HG03103 (cell line): ENCODE data around the gene SPTLC1.

Experiments
- ATAC-seq: cut with Tn5 transposase; IDR thresholded peaks from one replicate; pipeline ENCODE4 v1.9.1; 2021; ENCODE audit warnings: low read depth; ENCODE audit not compliant: unreplicated experiment

Gene SPTLC1

DNA sequence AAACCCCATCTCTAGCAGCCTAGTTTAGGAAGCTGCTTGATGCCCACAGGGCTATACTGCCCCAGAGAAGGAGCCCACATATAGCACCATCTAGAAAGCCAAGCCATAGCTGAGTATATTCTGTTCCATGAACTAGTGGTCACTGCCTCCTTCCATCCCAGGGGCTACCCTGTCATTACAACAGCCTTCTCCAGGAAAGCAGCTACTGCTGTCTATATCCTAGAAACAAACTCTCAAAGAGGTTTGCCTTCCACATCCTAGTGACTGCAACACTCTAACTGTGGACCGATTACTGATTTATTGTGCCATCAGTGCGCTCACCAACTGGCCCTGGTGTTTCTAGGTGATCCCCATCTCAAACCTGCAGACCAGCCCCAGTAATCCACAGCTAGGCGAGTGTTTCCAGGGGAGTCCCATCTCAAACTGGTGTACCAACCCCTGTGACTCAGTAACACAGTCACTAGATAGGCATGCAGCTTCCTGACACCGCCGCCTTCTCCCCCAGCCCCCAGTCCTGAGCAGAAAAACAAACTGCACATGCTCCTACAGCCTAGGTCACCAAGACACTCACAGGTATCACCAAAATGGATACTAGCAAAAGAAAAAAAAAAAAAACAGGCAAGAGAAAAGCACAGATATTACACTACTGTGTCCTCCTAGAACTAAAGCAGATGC is 14.8 kb downstream of the SPTLC1 start:
- ATAC-seq, result no peak

DNA sequence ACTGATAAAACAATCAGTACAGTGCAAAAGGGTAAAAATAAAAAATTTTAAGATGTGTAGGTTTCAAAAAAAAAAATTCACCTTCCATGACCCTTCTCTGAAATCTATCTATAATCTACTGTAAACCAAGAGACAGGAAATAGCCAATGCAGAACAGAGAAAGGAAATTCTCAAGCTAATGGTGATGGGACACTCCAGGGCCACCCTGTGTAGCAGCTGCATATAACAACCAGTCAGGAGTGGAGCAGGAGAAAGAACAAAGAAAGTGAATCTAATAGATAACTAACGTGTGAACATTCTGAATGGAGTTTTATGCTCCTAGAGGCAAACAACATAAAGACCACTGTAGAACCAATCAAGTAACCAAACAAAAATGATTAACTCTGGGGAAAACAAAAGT is 16.6 kb downstream of the SPTLC1 start:
- ATAC-seq, result no peak

DNA sequence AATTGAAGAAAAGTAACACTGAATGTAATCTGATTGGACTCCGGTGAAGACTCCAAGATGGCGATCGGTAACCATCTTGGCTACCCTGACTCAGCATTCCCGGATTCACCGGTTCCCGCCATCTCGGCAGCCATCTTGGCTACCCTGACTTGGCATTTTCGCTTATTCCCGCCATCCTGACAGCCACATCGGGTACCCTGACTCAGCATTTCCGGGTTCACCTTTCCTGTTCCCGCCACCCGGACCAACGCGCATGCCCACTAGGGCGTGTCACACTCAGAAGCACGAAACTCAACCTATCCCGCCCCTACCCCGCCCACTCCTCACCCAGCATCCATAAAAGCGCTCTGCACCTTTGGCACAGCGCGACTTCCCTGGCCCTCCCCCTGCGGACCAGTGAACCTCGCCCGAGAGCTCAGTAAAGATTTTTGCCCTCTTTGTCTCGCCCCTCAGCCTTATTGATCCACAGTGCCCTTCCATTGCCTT is 17.2 kb downstream of the SPTLC1 start:
- no peak for ATAC-seq

DNA sequence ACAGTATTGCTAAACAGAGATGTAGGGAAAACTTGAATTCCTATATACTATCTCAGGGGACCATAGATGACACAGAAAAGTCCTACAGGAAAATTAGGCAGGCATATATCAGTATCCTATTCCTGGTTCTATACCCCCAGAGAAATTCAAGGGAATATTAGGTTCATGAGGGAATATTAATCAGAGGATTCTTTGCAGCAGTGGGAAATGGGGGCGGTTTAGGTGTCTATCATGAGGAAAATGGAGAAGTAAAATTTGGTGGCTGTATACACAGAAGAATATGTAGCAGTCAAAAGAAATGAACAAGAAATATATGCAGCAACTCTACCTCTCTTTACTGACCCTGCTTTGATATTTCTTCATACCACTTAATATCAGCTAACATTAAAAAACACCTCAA is 20.0 kb downstream of the SPTLC1 start:
- ATAC-seq, result no peak

DNA sequence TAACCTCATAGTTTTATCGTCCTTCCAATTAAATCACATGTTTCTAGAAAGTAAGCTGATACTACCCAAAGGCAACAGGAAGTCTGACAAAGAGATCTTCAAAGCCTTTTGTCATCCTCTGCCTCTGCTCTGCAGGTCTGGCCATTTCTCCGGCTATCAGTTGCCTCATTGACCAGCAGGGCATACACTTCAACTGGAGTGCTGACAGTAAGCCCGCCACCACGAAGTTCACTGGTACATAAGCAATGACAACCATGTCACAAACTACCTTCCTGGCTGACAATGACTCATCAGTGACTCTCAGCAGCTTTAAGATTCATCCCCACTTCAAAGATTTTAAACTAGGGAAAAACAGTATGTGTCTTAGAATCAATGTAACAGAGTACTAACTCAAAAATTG is 20.6 kb downstream of the SPTLC1 start:
- ATAC-seq, result no peak

DNA sequence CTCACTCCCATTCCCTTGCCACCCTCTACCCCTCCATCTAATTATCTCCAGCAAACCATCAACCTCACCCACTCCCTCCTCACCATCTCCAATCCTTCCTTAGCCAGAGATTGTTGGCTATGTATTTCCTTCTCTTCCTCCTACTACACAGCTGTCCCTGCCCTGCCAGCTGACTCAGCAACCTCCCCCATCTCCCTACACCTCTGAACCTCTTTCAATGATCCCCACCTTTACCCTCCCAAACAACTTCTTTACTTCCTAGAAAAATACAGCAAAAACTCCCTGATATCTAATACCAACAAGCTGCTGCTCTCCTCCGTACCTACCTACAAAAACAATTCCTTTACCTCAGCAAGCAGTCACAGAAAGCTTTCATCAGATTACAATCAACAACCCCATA is 37.3 kb downstream of the SPTLC1 start:
- no peak for ATAC-seq

DNA sequence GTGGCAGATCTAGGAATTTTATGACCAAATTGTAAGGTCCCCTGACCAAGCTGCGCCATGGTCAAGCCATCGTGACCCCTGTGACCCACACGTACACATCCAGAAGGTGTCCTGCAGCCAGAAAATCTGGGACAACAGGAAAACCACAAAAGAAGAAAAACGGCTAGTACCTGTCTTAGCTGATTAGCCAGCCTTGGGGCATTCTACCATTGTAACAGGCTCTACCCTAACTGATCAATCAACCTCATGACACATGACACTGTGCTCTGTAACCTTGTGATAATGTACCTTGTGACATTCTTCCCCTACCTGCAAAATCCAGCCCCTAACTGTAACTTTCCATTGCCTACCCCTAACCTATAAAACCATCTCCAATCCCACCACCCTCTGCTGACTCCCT is 43.6 kb downstream of the SPTLC1 start:
- ATAC-seq, result no peak

DNA sequence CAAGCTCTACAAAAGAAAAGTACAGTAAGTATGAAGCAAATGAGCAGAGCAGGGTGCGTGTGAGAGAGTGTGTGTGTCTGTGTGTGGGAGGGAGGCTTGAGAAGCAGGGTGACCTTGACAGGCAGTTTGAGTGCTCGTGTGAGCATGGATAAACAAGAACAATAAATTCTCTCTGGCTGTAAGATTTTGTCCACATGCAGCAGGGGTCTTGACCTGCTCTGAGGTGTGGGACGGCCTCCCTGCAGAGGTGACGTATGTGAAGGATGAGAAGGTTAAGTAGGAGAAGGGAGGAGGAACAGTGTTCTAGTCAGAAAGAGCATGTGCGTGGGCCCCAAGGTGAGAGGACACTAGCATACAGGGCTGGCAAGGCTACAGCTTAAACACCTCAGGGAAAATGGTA is 49.0 kb downstream of the SPTLC1 start:
- no peak for ATAC-seq

DNA sequence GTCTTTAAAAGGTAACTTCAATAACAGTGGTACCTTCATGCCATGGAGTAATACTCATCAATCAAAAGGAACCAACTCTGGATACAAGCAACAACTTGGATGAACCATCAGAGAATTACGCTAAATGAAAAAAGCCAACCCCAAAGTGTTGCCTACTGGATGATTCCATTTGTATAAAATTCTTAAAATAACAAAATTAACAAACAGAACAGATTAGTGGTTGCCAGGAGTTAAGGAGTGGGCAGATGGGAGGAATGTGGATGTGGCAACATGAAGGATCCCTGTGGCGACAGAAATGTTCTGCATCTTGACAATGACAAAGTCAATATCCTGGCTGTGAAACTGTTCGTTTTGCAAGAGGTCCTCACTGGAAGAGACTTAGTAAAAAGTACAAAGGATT is 50.5 kb downstream of the SPTLC1 start:
- no peak for ATAC-seq

DNA sequence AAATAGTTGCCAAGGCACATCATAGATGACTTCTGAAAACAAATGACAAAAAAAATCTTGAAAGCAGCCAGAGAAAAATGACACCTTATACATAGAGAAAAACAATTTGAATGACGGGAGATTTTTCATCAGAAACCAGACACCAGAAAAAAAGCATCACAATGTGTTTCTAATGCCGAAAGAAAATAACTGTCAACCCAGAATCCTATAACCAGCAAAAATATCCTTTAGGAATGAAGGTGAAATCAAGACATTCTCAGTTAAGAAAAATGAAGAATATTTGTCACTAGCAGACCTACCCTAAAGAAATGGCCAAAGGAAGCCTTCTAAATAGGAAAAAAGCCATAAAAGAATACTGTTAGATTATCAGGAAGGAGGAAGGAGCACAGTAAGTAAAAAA is 54.0 kb downstream of the SPTLC1 start:
- ATAC-seq, result no peak

DNA sequence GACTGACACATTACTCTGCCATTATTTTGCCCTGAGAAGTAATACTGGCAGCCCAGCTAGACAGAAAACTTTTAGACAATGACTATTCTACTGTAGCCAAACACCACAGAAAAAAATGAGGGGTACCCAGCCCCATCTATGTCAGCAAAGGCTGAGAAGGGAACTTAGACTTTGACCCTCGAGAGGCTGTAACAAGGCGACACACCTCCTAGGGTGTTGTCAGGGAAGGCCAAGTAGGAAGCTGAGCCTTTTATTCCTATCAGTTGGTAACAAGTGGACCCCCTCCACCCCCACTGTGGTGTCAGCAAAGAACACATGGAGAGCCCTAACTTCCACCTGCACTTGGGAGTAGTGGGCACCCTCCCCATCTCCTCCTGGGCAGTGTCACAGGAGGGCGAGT is 55.6 kb downstream of the SPTLC1 start:
- ATAC-seq, result no peak

DNA sequence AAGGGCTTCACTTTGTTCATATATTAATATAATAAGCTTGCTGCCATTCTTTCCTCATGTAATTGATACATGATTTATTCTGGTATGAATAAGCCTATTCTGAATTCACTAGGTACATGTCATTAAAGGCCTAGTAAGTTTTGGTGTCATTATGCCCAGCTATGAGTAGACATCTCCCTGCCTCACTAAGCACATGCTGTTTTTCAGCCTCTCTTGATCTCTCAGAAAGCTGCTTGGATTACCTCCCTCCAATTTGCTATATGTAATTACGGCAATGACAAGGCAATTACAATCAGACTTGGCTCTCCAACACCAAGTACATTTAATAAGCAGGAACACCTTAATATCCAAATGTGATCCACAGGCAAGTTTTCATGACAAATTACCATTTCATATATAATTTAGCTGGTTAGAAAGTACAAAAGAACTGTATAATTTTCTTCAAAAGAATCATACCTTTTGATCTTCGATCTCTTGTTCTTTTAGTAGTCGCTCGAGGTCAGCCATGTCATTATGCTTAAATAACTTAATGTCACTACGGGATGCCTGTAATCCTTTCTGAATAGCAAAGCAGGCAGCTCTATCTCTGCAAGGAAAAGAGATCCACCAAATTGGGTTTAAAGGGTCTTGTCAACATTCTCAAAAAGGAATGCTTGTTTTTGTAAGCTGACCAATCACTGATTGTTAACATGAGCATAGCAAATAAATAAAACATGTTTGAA is 56.3 kb downstream of the SPTLC1 start:
- ATAC-seq, result no peak

DNA sequence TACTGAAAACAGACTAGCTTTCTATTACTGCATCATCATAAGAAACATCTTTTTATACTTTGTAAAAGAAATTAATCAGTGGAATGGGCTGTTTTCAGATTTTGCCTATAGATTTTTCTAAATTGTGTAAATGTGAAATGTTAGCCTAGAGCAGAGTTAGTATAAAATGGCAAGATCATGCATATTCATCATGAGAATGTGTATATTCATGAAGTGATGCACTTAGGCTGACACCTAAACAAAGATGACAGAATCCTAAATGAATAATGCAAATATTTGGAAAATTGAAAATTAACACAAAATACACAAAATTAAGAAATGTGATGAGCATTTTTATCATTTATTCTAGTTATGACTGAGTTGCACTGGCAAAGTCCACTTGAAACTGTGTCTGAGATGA is 57.2 kb downstream of the SPTLC1 start:
- ATAC-seq, result no peak

DNA sequence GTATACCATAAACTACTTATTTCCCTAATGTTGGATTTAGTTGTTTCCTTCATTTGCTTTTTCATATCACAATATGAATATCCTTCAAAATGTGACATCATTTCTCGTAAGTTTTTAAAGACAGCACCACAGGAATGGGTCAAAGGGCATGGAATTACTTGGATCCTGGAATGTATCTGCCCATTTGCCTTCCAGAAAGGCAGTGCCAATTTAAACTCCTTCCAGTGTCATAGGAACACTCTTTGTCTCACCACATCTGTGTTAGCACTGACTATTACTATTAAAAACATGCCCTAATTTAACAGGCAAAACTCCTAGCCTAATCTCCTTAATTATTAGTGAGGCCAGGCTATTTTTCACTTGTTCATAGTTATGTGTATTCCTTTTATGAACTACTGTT is 58.0 kb downstream of the SPTLC1 start:
- no peak for ATAC-seq

DNA sequence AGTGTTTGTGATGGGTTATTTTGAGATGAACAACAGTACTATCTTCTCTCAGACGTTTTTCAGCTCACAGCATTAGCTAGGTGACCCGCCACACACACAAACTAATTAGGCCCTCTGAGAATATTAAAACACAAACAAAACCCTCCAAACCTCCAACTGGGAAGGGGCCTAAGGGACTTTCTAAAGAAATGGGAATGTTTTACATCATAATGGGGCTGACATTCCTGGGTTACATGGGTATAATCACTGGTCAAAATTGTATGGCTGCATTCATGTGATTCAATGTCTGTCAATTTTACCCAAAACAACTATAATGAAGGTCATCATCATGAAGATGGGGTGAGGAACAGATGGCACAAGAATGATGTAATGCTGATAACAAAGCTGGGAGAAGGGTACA is 59.6 kb downstream of the SPTLC1 start:
- no peak for ATAC-seq

DNA sequence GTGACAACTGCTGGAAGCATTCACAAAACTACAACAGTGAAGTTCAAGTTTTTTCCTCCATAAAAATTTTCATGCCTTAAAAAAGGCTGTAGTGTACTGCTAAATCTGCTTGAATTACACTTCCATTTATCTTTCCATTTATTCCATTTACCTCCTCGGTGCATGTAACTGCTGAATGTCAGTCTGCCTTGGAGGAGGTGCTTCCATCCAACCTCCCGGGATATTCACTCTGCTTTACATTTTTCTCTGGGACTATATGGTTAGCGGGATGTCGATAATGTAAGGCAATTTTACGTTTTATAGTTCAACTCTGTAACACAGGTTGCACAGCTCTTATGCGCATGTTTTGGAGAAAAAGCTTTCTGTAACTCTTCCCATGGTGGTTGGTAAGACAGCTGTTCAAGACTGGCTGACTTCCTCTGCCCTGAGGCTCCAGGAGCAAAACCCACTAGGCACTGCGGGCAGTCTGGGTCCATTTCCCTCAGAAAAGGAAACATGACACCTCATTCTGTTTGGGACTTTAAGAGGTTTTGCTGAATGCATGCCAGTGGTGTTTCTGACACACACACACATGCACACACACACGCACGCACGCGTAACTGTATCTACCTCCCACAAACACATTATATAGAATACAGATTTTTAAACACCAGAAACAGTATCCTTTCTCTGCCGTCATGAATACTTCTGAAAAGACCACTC is 66.1 kb downstream of the SPTLC1 start:
- no peak for ATAC-seq

DNA sequence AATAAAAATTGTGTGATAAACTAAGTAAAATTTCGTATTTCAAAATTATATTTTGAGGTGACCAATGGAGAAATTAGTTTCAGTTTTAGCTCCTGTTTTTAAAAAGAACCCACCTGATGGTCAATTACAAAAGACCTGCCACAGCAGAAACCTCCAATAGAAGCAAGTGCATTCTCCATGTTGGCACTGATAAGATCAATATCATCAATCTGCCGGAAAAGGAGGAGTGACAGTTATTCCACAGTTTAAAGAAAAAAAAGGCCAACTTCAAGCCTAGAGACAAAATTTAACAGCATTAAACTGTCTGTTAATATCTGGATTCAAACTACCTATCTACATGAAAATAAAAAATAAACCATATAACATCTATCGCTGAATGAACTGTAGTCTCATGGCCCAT is 67.7 kb downstream of the SPTLC1 start:
- no peak for ATAC-seq

DNA sequence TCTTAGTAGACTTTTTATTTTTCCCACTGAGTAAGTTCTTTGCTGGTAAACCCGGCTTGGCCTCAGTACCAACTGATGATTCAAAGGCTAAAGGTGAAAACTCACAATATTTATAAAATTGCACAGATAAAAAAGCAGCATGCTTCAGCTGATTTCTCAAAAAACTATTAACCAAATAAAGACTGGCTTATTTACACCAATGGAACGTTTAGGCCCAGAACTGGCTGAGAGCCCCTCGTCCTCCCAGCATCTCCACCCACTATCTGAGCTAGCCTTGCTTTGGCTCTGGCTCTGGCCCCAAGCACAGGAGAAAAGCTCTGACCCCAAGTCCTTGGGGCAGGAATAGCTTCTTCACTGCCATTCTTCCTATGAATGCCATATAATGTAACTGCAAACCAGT is 68.5 kb downstream of the SPTLC1 start:
- no peak for ATAC-seq

DNA sequence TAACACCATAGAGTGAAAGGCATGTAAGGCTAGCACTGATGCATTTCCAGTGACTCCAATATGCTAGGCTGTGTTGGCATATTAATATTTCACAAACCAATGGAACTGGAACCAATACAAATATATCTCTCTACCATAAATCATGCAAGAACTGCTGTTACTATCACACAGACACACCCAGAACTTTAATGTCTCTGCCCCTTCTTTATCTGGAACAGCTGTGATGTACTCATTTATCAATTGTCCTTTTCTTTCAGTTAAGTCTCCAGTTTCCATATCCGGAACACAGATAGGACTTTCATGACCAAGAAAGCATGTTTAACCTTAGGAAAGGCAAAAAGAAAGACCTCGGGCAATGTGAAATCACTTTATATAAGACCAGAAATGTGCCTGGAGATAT is 70.3 kb downstream of the SPTLC1 start:
- ATAC-seq, result no peak

DNA sequence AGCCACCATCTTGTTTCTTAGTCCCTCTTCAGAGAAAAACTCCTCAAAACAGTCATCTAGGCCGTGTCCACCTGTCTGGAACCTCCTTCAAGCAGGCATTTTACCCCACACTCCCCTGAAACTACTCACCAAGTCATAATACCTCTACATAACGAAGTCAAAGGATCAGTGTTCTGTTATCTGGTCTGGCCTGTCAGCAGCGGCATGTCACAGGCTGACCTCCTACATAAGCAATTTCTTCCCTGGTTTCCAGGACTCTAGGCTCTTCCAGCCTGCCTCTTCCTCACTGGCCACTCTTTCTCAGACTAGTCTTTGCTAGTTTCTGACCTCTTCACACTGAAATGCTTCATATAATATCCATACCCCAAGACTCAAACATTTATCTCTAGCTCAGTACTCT is 72.2 kb downstream of the SPTLC1 start:
- no peak for ATAC-seq

DNA sequence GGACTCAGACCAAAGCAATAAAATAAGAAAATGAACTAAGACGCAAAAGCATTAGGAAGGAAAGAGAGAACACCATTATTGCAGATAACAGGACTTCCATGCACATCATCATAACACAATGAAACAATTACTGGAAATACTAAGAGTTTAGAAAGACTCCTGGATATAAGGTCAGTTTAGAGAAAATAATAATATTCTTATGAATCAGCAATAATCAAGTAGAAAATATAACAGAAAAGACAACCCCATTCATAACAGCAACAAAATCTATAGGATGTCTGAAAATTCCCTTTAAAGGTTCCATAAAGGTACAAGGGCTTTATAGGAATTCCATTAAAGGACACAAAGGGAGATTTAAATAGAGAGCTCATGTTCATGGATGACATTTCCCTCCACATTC is 73.0 kb downstream of the SPTLC1 start:
- no peak for ATAC-seq

DNA sequence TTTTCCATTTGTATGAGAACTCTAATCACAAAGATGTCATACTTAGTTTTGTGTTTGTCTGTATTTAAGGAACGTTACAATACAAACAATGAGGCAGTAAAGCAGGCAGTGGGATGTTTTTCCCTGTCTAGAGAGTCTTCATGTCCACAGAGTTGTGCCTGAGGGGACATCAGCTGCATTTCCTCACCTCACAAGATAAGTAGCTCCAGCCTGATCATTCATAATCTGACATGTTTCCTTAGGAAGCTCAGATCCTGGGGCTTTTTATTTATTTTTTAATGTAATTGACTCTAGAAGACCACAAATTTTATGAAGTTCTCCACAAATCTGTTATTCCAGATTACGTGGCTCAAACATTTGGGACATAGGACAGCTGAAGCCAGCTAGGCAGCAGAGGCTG is 78.5 kb downstream of the SPTLC1 start:
- no peak for ATAC-seq
